NOMO-1 treated with DMSO at 0.1 percent for 48 hours (cell line): ENCODE results near the gene PITPNC1.
"Not testable (repeated sequence)": the region's sequence is repeated elsewhere in the genome, so short reads cannot be mapped to it uniquely, and the experiment has no call there.

Source experiments
- DNase-seq: peaks from one replicate; lab custom pipeline; 2025; ENCODE audit not compliant: unreplicated experiment; lab: John Stamatoyannopoulos, UW

Gene PITPNC1

DNA sequence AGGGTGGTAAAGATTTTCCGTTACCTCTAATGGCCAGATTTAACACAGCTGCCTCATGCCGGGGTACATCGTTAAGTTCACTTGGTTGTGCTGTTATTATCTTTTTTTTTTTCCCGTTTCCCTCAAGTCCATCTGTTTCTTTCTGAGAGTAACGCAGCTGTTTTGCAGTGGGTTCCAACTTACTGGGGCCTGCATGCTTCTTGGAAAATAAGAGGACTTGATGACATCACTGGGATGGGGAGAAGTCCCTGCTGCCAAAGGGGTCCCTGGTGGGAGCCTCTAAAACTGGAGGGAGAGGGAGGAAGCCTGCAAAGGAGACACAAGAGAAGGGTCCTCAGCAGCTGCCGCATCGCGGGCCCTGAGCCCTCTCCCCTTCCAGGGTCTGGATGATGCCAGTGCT is 262.9 kb downstream of the PITPNC1 start:
- DNase-seq, result no peak

GRCh38 chr17:67642488-67642887 is 265.4 kb downstream of the PITPNC1 start:
- no peak for DNase-seq

GRCh38 chr17:67644061-67644460 is 267.0 kb downstream of the PITPNC1 start:
- no peak for DNase-seq

DNA sequence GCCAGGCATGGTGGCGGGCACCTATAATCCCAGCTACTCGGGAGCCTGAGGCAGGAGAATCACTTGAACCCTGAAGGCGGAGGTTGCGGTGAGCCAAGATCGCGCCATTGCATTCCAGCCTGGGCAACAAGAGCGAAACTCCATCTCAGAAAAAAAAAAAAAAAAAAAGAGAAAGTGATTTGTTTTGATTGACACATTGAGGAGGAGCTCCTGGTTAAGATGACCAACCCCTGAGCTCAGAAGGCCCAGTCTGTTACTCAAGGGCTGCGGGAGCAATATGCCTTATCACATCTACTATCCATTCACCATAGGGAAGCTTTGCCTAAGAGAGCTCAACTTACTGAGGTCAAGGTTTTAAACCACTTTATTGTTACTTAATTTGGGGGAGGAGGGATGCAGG is 268.1 kb downstream of the PITPNC1 start:
- not testable (repeated sequence) for DNase-seq

GRCh38 chr17:67646472-67646871 is 269.4 kb downstream of the PITPNC1 start:
- DNase-seq, result no peak

- DNase-seq, result no peak
These were observed 270.4 kb downstream of the PITPNC1 start for GRCh38 chr17:67647482-67647881.

DNA sequence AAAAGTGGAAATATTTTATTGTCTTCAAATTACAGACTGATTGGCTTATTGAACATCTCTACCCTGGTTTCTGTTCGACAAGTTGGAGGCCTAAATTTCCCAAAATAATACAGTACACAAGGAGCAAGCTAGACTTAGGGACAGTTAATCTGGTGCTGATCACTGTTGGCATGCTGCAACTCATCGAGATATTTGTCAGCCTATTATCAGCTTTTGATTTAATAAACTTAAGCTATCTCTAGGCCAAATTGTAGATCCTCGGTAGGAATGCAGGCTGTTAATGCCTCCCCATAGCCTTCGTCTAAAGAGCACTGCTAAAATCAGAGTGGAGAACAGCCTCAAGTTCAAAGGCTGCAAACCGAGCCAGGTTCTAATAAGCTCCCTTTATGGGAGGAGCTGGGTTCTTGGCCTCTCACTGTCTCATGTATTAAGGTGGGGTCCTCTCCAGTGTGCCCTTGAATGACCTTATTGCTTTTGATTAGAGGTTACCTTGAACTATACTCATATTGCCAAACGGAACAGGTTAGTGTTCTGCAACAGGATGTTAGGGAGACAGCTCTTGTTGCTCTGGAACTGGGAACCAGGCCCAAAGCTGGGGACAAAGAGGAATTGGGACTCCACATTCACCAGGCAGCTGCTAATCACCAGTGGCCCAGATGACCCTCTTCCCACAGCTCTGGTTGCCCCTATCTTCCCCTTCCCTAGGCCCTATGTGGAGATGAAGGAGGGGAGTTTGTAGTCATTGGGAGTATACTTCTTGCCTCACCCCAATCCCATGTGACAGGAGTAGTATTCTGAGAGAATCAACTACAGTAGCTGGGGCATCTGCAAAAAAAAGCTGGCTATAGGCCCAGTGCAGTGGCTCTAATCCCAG is 271.2 kb downstream of the PITPNC1 start:
- no peak for DNase-seq

GRCh38 chr17:67648906-67649295 is 271.8 kb downstream of the PITPNC1 start:
- DNase-seq, result not testable (repeated sequence)

DNA sequence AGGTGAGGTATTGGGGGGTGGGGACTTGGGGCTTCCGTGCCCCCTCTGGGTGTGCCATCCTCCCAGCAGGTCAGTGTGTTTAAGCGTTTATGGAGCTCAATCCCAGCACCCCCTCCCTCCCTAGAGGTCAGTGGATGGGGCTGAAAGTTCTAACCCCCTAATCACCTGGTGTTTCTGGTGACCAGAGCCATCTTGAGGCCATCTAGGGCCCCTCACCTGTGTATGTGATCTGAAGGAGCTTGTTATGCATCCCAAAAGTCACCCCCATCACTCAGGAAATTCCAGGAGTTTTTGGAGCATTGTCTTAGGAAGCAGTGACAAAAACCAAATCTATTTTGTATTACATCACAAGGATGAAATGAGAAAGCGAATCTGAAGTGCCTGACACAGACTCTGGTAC is 272.8 kb downstream of the PITPNC1 start:
- no peak for DNase-seq

DNA sequence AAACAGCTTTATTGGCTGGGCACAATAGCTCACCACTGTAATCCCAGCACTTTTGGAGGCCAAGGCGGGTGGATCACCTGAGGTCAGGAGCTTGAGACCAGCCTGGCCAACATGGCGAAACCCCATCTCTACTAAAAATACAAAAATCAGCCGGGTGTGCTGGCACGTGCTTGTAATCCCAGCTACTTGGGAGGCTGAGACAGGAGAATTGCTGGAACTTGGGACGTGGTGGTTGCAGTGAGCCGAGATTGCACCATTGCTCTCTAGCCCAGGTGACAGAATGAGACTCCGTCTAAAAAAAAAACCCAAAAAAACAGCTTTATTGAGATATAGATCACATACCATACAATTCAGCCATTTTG is 274.1 kb downstream of the PITPNC1 start:
- not testable (repeated sequence) for DNase-seq

- DNase-seq, result no peak
These were observed 275.4 kb downstream of the PITPNC1 start for GRCh38 chr17:67652433-67652832.

DNA sequence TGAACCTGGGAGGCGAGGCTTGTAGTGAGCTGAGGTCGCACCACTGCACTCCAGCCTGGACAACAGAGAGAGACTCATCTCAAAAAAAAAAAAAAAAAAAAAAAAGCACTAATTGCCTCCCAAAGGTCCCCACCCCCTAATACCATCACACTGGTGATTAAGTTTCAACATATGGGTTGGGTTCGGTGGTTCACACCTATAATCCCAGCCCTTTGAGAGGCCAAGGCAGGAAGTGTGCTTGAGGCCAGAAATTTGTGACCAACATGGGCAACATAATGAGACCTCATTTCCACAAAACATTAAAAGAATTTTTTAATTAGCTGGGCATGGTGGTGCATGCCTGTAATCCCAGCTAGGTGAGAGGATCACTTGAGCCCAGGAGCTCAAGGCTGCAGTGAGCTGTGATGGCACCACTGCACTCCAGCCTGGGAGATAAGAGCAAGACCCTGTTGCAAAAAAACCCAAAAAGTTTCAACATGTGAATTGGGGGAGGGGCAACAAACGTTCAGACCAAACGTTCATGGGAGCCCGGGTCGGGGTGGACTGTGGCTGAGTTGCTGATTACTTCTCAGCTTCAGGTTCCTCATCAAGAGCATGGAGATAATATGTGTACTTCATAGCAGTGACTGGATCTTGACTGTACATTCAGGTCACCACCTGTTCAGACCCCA is 278.5 kb downstream of the PITPNC1 start:
- DNase-seq, result no peak

GRCh38 chr17:67656494-67657203 is 279.6 kb downstream of the PITPNC1 start:
- DNase-seq, result no peak

DNA sequence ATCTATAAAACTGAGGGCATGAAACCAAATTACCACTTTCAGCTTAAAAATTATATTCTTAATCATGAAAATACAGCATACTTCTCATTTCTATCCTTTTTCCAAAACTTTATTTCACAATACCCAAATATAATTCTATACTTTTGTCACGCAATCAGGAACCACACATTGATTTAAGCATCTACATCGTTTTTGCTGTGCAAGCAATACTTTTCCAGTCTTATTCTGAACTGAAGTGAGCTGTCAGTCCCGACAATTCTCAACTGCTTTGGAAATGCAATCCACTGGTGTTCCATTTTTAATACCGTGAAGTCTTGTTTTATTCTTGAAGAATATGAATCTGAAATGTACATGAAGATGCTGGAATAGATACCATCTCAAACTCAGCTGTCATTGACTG is 280.5 kb downstream of the PITPNC1 start:
- DNase-seq, result no peak

DNA sequence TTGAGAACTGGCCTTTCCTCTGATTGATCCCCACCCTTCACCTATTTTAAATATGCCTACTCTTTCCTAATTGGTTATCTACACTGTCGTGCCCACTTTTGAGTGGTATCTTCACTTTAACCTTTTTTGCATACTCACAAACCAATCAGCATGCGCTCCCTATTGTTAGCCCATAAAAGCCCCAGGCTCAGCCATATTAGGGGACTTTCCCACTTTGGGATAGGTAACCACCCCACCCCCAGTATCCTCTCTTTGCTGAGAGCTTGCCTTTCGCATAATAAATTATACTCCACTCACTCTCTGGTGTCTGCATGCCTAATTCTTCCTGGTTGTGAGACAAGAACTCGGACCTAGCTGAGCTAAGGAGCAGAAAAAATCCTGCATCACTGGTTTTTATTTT is 281.2 kb downstream of the PITPNC1 start:
- DNase-seq, result no peak

DNA sequence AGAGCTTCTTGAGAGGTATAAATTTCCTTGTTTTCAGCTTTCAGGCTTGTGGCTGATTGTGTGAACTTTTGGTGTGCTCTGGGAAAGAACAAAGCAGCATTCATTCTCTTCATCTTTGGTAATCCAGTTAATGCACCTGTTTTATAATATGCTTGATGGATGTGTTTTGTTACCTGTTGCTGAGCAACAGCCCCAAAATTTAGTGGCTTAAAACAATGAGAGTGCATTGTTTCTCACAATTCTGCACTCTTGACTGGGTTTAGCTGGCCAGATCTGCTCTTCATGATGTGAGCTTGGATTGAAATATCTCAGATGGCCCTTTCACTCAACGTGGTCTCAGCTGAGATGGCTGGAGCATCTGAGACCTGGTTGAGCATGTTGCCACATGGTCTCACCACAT is 281.9 kb downstream of the PITPNC1 start:
- no peak for DNase-seq

DNA sequence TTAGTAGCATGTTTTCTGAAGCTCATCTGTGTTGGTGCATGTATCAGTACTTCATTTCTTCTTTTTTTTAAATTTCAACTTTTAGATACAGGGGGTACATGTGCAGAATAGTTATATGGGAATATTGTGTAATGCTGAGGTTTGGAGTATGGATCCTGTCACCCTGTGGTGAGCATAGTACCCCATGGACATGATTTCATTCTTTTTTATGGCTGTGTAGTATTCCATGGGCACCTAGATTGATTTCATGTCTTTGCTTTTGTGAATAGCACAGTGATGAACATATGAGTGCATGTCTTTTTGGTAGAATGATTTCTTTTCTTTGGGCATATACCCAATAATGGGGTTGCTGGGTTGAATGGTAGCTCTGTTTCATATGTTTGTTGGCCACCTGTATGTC is 285.6 kb downstream of the PITPNC1 start:
- DNase-seq, result no peak

DNA sequence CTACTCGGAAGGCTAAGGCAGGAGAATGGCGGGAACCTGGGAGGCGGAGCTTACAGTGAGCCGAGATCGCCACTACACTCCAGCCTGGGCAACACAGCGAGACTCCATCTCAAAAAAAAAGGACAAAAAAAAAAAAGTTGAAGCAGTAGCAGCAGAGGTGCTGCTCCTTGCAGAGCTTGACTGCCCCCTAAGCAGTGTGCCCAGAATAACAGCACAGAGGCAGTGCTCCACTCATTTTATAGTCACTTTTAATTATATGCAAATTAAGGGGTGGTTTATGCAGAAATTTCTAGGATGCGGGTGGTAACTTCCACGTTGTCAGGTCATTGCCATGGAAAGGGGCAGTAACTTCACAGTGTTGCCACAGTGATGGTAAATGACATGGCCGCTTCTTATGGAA is 286.4 kb downstream of the PITPNC1 start:
- DNase-seq, result no peak

DNA sequence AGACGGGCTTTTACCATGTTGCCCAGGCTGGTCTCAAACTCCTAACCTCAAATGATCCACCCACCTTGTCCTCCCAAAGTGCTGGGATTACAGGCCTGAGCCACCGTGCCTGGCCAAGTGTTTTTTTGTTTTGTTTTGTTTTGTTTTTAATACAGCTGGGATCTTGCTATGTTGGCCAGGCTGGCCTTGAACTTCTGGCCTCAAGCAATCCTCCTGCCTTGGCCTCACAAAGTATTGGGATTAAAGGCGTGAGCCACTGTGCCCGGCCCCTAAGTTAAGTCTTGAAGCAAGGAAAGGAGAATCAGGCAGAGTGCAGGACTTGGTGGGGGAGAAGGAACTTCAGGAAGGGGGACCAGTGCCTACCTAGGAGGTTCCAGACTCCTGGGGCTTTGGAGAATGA is 288.9 kb downstream of the PITPNC1 start:
- DNase-seq, result no peak

GRCh38 chr17:67666710-67667109 is 289.6 kb downstream of the PITPNC1 start:
- DNase-seq, result no peak

- no peak for DNase-seq
These were observed 294.4 kb downstream of the PITPNC1 start for GRCh38 chr17:67671493-67671892.
